ENCODE data around the gene CSE1L.
A peak's percentile ranks its signal among the peaks of the same experiment; 100 is the strongest.

CSE1L gene

GRCh38 chr20:49046087-49046900 lies at the start of gene CSE1L (continued):
- no peak for TF ChIP-seq ZFP41 (tag by site-specific recombination; IDR thresholded peaks at IDR 0.05; ENCODE audit: borderline replicate concordance)
- TF ChIP-seq ZNF549 (tag by site-specific recombination; IDR thresholded peaks at IDR 0.05) = no peak
- peak; percentile 91 for TF ChIP-seq ZNF561 (tag by site-specific recombination; IDR thresholded peaks at IDR 0.05; ENCODE audit: borderline replicate concordance)
- no peak for TF ChIP-seq ZNF510 (tag by site-specific recombination; IDR thresholded peaks at IDR 0.05; ENCODE audit: insufficient replicate concordance)
- peak; percentile 93 for TF ChIP-seq ZNF610 (tag by site-specific recombination; IDR thresholded peaks at IDR 0.05; ENCODE audit: borderline replicate concordance)
- peak; percentile 13; the same call in 1 of the 2 replicates for TF ChIP-seq ZNF18 (tag by site-specific recombination; IDR thresholded peaks at IDR 0.05)
- no peak for TF ChIP-seq ZNF211 (tag by site-specific recombination; IDR thresholded peaks at IDR 0.05; ENCODE audit: low read depth)
- TF ChIP-seq PRDM6 (tag by site-specific recombination; IDR thresholded peaks at IDR 0.05) = no peak
- peak; percentile 88 for TF ChIP-seq ZNF2 (tag by site-specific recombination; IDR thresholded peaks at IDR 0.05)
- peak; percentile 88 for TF ChIP-seq ZNF24 (tag by site-specific recombination; IDR thresholded peaks at IDR 0.05)
- TF ChIP-seq SETDB1 (IDR thresholded peaks at IDR 0.05; ENCODE audit: insufficient read length, low read length) = no peak
- no peak for TF ChIP-seq ZNF433 (tag by site-specific recombination; IDR thresholded peaks at IDR 0.05; ENCODE audit: low read depth)
- no peak for TF ChIP-seq HOXA7 (CRISPR knock-in tag; IDR thresholded peaks at IDR 0.05; ENCODE audit: borderline replicate concordance)
- TF ChIP-seq KLF9 (tag by site-specific recombination; IDR thresholded peaks at IDR 0.05; ENCODE audit: low read depth) = peak; percentile 53
- TF ChIP-seq ZFP37 (tag by site-specific recombination; IDR thresholded peaks at IDR 0.05) = peak; percentile 91
- TF ChIP-seq ZBTB1 (tag by site-specific recombination; IDR thresholded peaks at IDR 0.05) = peak; percentile 62; the same call in 1 of the 2 replicates
- peak; percentile 97 for TF ChIP-seq ZBTB26 (tag by site-specific recombination; optimal IDR thresholded peaks at IDR 0.05)
- TF ChIP-seq PBX3 (CRISPR knock-in tag; IDR thresholded peaks at IDR 0.05) = peak; percentile 81; the same call in 1 of the 2 replicates
- TF ChIP-seq OVOL3 (tag by site-specific recombination; IDR thresholded peaks at IDR 0.05) = peak; percentile 79; the same call in 1 of the 2 replicates
- 0 out of 2 replicates have a peak, but pooled peaks have one; percentile 74 for TF ChIP-seq INSM2 (tag by site-specific recombination; IDR thresholded peaks at IDR 0.05)
- TF ChIP-seq ZNF488 (tag by site-specific recombination; IDR thresholded peaks at IDR 0.05) = no peak
- TF ChIP-seq ZNF394 (tag by site-specific recombination; IDR thresholded peaks at IDR 0.05; ENCODE audit: borderline replicate concordance) = peak; percentile 47; the same call in 1 of the 2 replicates
- TF ChIP-seq ZNF596 (tag by site-specific recombination; IDR thresholded peaks at IDR 0.05) = no peak
- TF ChIP-seq FEZF1 (tag by site-specific recombination; IDR thresholded peaks at IDR 0.05) = no peak
- peak; percentile 87 for TF ChIP-seq ZNF692 (tag by site-specific recombination; IDR thresholded peaks at IDR 0.05)
- no peak; the same call in 1 of the 2 replicates for TF ChIP-seq ZNF558 (tag by site-specific recombination; IDR thresholded peaks at IDR 0.05)
- peak; percentile 48 for TF ChIP-seq SCRT2 (tag by site-specific recombination; IDR thresholded peaks at IDR 0.05)

Measured in HEK293 (cell line).